ENCODE results near the gene FHIT. TPM values are rescaled to one million over a fixed set of nuclear protein-coding genes. Genes with fewer than 3 reads are reported as not detected.
"Not testable (repeated sequence)": the region's sequence is repeated elsewhere in the genome, so short reads cannot be mapped to it uniquely, and the experiment has no call there.

FHIT gene
- total RNA-seq, 2 experiments from 2014 or later, result 6.5 to 9.0 TPM

- CTCF ChIA-PET, result interaction anchor here (1.2 to 1.7 kb wide), 3 partner anchors 9 to 76 kb away, joined by 3 read pairs; no protein-coding TSS in a partner anchor
- H3K4me3 Mint-ChIP-seq; H3K9me3 Mint-ChIP-seq (ENCODE audit: low read depth); DNase-seq; H3K36me3 Mint-ChIP-seq; ATAC-seq; H3K27me3 Mint-ChIP-seq: not testable (repeated sequence)
- Mint-ChIP-seq H3K4me1 (peaks cover 18% of the 10 kb centered on the region), H3K27ac (peak overlapping the region; percentile 8)
These were observed 1316.7 kb downstream of the FHIT start for GRCh38 chr3:59934560-59934959.

GRCh38 chr3:59930170-59930569 lies 1321.1 kb downstream of the FHIT start:
- Mint-ChIP-seq H3K27ac (no peak overlapping the region), H3K9me3 (ENCODE audit: low read depth) (no peaks in the 10 kb centered on the region), H3K27me3 (no peaks in the 10 kb centered on the region), H3K4me3 (no peak overlapping the region), H3K4me1 (peaks cover 11% of the 10 kb centered on the region), H3K36me3 (no peaks in the 10 kb centered on the region)
- DNase-seq, result no peak
- CTCF ChIA-PET, result no interaction called here
- ATAC-seq, result no peak

- Mint-ChIP-seq H3K4me3 (no peak overlapping the region), H3K27ac (no peak overlapping the region), H3K4me1 (no peaks in the 10 kb centered on the region), H3K36me3 (no peaks in the 10 kb centered on the region), H3K27me3 (no peaks in the 10 kb centered on the region), H3K9me3 (ENCODE audit: low read depth) (no peaks in the 10 kb centered on the region)
- CTCF ChIA-PET, result no interaction called here
- DNase-seq (no peak), ATAC-seq (no peak)
These were observed 1324.2 kb downstream of the FHIT start for GRCh38 chr3:59927056-59927455.

- Mint-ChIP-seq H3K4me1 (no peaks in the 10 kb centered on the region), H3K27me3 (no peaks in the 10 kb centered on the region), H3K27ac (no peak overlapping the region), H3K9me3 (ENCODE audit: low read depth) (no peaks in the 10 kb centered on the region), H3K36me3 (no peaks in the 10 kb centered on the region), H3K4me3 (no peak overlapping the region)
- ATAC-seq, result no peak
- CTCF ChIA-PET, result interaction anchor here (1.3 kb wide), 1 partner anchor 9 kb away, joined by 3 read pairs; no protein-coding TSS in a partner anchor
- no peak for DNase-seq
These were observed 1325.3 kb downstream of the FHIT start for GRCh38 chr3:59925946-59926345.

GRCh38 chr3:59922192-59922591 lies 1329.1 kb downstream of the FHIT start:
- ATAC-seq (no peak), DNase-seq (no peak)
- Mint-ChIP-seq H3K9me3 (ENCODE audit: low read depth) (no peaks in the 10 kb centered on the region), H3K27ac (no peak overlapping the region), H3K27me3 (no peaks in the 10 kb centered on the region), H3K36me3 (no peaks in the 10 kb centered on the region), H3K4me3 (no peak overlapping the region), H3K4me1 (peaks cover 7% of the 10 kb centered on the region)
- CTCF ChIA-PET, result no interaction called here

GRCh38 chr3:59920822-59921221 lies 1330.4 kb downstream of the FHIT start:
- H3K4me1 Mint-ChIP-seq, result peaks cover 7% of the 10 kb centered on the region
- H3K4me3 Mint-ChIP-seq, result no peak overlapping the region
- H3K36me3 Mint-ChIP-seq, result no peaks in the 10 kb centered on the region
- no peak for ATAC-seq
- CTCF ChIA-PET, result no interaction called here
- no peak for DNase-seq
- H3K27ac Mint-ChIP-seq, result no peak overlapping the region
- H3K27me3 Mint-ChIP-seq, result no peaks in the 10 kb centered on the region
- no peaks in the 10 kb centered on the region for H3K9me3 Mint-ChIP-seq (ENCODE audit: low read depth)

- Mint-ChIP-seq H3K4me3 (no peak overlapping the region), H3K4me1 (peaks cover 7% of the 10 kb centered on the region), H3K27ac (no peak overlapping the region), H3K9me3 (ENCODE audit: low read depth) (no peaks in the 10 kb centered on the region), H3K27me3 (no peaks in the 10 kb centered on the region), H3K36me3 (no peaks in the 10 kb centered on the region)
- ATAC-seq (no peak), DNase-seq (no peak)
- CTCF ChIA-PET, result no interaction called here
These were observed 1331.7 kb downstream of the FHIT start for GRCh38 chr3:59919586-59919985.

- H3K4me3 Mint-ChIP-seq, result no peak overlapping the region
- no peak overlapping the region for H3K27ac Mint-ChIP-seq
- CTCF ChIA-PET, result no interaction called here
- no peak for DNase-seq
- H3K4me1 Mint-ChIP-seq, result peaks cover 7% of the 10 kb centered on the region
- no peak for ATAC-seq
- H3K27me3 Mint-ChIP-seq, result no peaks in the 10 kb centered on the region
- peaks cover 2% of the 10 kb centered on the region for H3K9me3 Mint-ChIP-seq (ENCODE audit: low read depth)
- no peaks in the 10 kb centered on the region for H3K36me3 Mint-ChIP-seq
These were observed 1337.0 kb downstream of the FHIT start for GRCh38 chr3:59914251-59914650.

- Mint-ChIP-seq H3K9me3 (ENCODE audit: low read depth) (peaks cover 2% of the 10 kb centered on the region), H3K4me3 (no peak overlapping the region), H3K27me3 (no peaks in the 10 kb centered on the region), H3K27ac (no peak overlapping the region), H3K4me1 (peaks cover 2% of the 10 kb centered on the region), H3K36me3 (no peaks in the 10 kb centered on the region)
- ATAC-seq (no peak), DNase-seq (no peak)
- CTCF ChIA-PET, result no interaction called here
These were observed 1337.6 kb downstream of the FHIT start for GRCh38 chr3:59913645-59914044.

GRCh38 chr3:59908701-59909100 lies 1342.6 kb downstream of the FHIT start:
- no peak for ATAC-seq
- no peaks in the 10 kb centered on the region for H3K36me3 Mint-ChIP-seq
- DNase-seq, result no peak
- H3K9me3 Mint-ChIP-seq (ENCODE audit: low read depth), result peaks cover 4% of the 10 kb centered on the region
- no peaks in the 10 kb centered on the region for H3K27me3 Mint-ChIP-seq
- no peaks in the 10 kb centered on the region for H3K4me1 Mint-ChIP-seq
- CTCF ChIA-PET, result no interaction called here
- no peak overlapping the region for H3K4me3 Mint-ChIP-seq
- no peak overlapping the region for H3K27ac Mint-ChIP-seq

- H3K4me3 Mint-ChIP-seq, result no peak overlapping the region
- DNase-seq, result no peak
- no peak overlapping the region for H3K27ac Mint-ChIP-seq
- H3K27me3 Mint-ChIP-seq, result no peaks in the 10 kb centered on the region
- no peaks in the 10 kb centered on the region for H3K4me1 Mint-ChIP-seq
- H3K9me3 Mint-ChIP-seq (ENCODE audit: low read depth), result peaks cover 4% of the 10 kb centered on the region
- ATAC-seq, result no peak
- CTCF ChIA-PET, result no interaction called here
- no peaks in the 10 kb centered on the region for H3K36me3 Mint-ChIP-seq
These were observed 1343.0 kb downstream of the FHIT start for GRCh38 chr3:59908280-59908679.

- H3K27ac Mint-ChIP-seq, result no peak overlapping the region
- ATAC-seq, result no peak
- CTCF ChIA-PET, result no interaction called here
- peaks cover 4% of the 10 kb centered on the region for H3K9me3 Mint-ChIP-seq (ENCODE audit: low read depth)
- no peaks in the 10 kb centered on the region for H3K4me1 Mint-ChIP-seq
- no peak for DNase-seq
- no peak overlapping the region for H3K4me3 Mint-ChIP-seq
- no peaks in the 10 kb centered on the region for H3K36me3 Mint-ChIP-seq
- H3K27me3 Mint-ChIP-seq, result no peaks in the 10 kb centered on the region
These were observed 1347.0 kb downstream of the FHIT start for GRCh38 chr3:59904296-59904695.

GRCh38 chr3:59899061-59899460 lies 1352.2 kb downstream of the FHIT start:
- no peaks in the 10 kb centered on the region for H3K36me3 Mint-ChIP-seq

GRCh38 chr3:59895972-59896371 lies 1355.3 kb downstream of the FHIT start:
- no peak overlapping the region for H3K27ac Mint-ChIP-seq
- H3K9me3 Mint-ChIP-seq (ENCODE audit: low read depth), result no peaks in the 10 kb centered on the region
- CTCF ChIA-PET, result no interaction called here
- ATAC-seq (no peak), DNase-seq (no peak)
- H3K4me1 Mint-ChIP-seq, result no peaks in the 10 kb centered on the region
- H3K4me3 Mint-ChIP-seq, result no peak overlapping the region
- no peaks in the 10 kb centered on the region for H3K27me3 Mint-ChIP-seq
- no peaks in the 10 kb centered on the region for H3K36me3 Mint-ChIP-seq

More at GRCh38 chr3:59899061-59899460, 1352.2 kb downstream of the FHIT start:
- DNase-seq, result no peak
- Mint-ChIP-seq H3K27ac (no peak overlapping the region), H3K27me3 (no peaks in the 10 kb centered on the region), H3K4me1 (no peaks in the 10 kb centered on the region), H3K9me3 (ENCODE audit: low read depth) (no peaks in the 10 kb centered on the region), H3K4me3 (no peak overlapping the region)
- ATAC-seq, result no peak
- CTCF ChIA-PET, result interaction anchor here (0.7 kb wide), 1 partner anchor 267 kb away, joined by 3 read pairs; no protein-coding TSS in a partner anchor
